Stimulated activated CD8-positive, alpha-beta memory T cell treated with anti-CD3 and anti-CD28 coated beads, Interleukin-15, amount 100 ng/mL, for 24 hours (primary cell): ENCODE data around the gene HCLS1.
"Not testable (repeated sequence)": the region's sequence is repeated elsewhere in the genome, so short reads cannot be mapped to it uniquely, and the experiment has no call there.

Experiments used
- DNase-seq: peaks from one replicate; pipeline ENCODE4 v3.0.0-alpha.2; 2020; ENCODE audit warnings: low read depth

The HCLS1 gene

DNA sequence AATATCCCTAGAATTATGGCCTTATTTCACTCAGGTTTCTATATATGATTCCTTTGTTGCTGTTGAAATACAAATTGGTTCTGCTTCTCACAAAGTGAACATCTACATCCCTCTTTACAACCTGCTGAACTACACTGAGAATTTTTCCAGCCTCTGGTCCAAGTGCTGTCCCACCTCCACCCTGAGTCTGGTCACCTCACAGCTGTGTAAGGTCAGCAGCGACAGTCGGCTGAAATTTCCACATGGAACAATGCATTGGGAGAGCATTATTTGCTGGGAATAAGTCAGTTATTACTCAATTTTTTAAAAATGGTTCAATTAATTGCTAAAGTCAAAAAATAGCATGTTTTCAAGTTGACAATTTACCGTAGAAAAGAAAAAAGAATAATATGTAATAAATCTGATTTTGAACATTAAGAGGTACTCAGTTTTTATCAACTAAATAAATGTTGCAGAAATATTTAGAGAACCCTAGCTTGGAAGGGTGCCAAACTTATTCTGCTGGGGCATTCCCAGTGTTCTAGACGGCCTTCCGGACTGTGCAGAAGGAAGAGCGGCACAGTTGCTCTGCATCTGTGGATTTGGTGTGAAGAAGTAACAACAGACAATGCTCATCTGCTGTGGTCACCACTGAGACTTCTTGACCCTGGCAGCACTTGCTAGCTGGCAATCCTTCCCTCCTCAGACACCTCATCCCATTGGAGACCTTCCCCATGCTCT lies 1.8 kb downstream of the HCLS1 start:
- DNase-seq, result no peak

GRCh38 chr3:121654493-121655385 lies 6.0 kb downstream of the HCLS1 start:
- DNase-seq, result no peak

DNA sequence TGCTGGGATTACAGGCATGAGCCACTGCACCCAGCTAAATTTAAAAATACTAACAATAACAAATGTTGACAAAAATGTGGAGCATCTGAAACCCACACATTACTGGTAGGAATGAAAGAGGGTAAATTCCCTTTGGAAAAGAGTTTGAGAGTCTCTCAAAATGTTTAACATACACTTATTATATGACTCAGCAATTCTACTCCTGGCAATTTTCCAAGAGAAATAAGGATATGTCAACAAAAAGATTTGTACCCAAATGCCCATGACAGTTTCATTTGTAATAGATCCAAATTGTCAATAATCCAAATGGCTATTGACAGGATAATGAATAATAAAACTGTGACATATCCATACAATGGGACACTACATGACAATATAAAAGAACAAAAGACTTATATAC lies 9.0 kb downstream of the HCLS1 start:
- DNase-seq, result no peak

DNA sequence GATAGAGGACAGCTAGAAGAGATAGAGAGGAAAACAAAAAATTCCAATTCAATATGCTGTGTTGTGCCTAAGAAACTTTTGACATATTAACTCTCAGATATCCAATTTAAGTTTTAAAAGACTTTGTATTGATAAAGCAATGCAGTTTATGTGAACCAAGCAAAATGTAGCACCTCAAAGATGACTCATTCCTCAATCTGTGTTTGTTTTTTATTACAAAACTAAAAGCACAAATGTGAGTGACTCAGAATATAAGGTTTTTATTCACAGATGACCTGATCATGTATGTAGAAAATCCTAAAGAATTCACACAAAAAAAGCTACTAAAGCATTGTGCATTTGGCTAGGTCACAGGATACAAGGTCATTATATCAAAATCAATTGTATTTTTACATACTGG lies 11.1 kb downstream of the HCLS1 start:
- DNase-seq, result no peak

DNA sequence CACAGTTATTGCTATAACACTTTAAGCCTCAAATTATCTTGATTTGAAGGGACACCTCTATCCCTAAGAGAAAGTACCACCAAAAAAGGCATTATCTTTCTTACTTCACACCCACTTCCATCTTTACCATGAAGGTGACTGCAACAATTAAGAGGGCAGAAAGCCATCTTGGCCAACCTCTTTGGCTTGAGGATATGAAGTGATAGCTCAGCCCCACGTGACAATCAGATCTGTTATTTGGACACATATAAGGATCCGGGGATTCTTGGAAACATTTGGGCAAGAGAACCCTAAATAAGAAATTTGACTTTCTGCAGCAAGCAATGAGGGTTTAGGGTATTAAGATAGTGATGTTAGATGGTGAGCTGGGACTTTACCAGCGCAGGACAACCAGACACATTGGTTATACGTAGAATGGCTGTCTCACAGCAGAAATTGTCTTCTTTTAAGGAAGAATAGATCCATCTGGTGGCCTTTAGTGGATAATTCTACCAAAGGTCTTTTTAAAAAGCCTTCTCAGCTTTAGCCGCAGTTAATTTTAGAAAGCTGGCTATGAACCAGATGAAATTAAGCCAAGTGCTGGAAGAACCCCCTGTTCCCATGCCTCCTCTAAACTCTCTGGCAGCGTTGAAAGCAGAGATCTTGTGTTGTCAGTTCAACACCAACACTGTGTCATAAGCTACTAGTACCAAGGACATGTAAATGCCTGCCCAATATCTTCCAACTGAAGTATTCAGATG lies 12.3 kb downstream of the HCLS1 start:
- DNase-seq, result no peak

GRCh38 chr3:121645054-121645453 lies 15.6 kb downstream of the HCLS1 start:
- no peak for DNase-seq

- DNase-seq, result no peak
These were observed 17.9 kb downstream of the HCLS1 start for GRCh38 chr3:121642601-121643314.

- DNase-seq, result no peak
These were observed 19.6 kb downstream of the HCLS1 start for GRCh38 chr3:121641127-121641526.

- no peak for DNase-seq
These were observed 22.8 kb downstream of the HCLS1 start for GRCh38 chr3:121637922-121638321.

DNA sequence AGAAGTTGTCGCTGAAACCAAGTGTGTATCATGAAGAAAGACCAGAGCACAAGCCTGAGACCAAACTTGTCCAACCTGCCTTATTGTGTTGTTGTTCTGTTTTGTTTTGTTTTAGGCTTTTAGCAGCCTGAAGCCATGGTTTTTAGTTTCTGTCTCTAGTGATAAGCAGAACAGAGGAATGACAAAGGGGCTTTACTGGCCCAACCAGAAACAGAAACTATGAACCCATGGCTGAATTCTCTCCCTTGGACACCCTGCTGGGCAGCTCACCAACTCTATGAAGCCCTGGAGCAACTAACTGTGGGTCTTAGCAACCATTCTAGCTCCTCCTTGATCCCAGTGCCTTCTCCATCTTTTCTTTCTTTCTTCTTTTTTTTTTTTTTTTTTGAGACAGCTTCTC lies 30.3 kb downstream of the HCLS1 start:
- no peak for DNase-seq

GRCh38 chr3:121629601-121630000 lies 31.1 kb downstream of the HCLS1 start:
- no peak for DNase-seq

- no peak for DNase-seq
These were observed 33.1 kb downstream of the HCLS1 start for GRCh38 chr3:121627622-121628021.

GRCh38 chr3:121627211-121627610 lies 33.5 kb downstream of the HCLS1 start:
- no peak for DNase-seq

DNA sequence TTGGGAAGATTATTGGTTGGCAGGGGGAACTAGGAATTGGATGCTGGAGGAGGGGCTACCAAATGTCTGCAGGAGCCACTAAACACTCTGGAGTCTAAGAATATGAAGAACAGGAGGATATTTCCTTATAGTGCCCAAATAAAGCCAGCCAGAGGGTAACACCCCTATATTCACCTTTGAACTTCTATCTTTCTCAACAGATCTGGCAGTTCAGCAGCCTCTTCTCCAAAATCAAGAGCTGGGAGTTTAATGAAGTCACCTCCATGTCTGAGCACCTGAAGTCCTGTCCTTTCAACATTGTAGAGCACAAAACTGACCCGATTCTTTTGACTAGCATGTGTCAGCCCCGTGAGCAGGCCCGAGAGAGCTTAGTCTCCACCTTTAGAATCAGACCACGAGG lies 34.2 kb downstream of the HCLS1 start:
- DNase-seq, result no peak

GRCh38 chr3:121624147-121624899 lies 36.4 kb downstream of the HCLS1 start:
- DNase-seq, result no peak

DNA sequence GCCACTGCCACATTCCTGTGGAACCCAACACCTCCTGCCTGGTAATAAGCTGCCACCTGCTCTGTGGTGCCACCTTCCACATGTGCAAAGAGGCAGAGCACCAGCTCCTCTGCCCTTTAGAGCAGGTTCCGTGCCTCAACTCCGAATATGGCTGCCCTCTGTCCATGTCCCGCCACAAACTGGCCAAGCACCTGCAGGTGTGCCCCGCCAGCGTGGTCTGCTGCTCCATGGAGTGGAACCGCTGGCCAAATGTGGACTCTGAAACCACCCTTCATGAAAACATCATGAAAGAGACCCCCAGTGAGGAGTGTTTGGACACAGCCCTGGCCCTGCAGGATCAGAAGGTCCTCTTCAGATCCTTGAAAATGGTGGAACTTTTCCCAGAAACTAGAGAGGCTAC lies 39.2 kb downstream of the HCLS1 start:
- DNase-seq, result no peak

- no peak for DNase-seq
These were observed 41.0 kb downstream of the HCLS1 start for GRCh38 chr3:121619691-121620090.

GRCh38 chr3:121606106-121606505 lies 54.6 kb downstream of the HCLS1 start:
- DNase-seq, result no peak

GRCh38 chr3:121604759-121605158 lies 55.9 kb downstream of the HCLS1 start:
- DNase-seq, result no peak

DNA sequence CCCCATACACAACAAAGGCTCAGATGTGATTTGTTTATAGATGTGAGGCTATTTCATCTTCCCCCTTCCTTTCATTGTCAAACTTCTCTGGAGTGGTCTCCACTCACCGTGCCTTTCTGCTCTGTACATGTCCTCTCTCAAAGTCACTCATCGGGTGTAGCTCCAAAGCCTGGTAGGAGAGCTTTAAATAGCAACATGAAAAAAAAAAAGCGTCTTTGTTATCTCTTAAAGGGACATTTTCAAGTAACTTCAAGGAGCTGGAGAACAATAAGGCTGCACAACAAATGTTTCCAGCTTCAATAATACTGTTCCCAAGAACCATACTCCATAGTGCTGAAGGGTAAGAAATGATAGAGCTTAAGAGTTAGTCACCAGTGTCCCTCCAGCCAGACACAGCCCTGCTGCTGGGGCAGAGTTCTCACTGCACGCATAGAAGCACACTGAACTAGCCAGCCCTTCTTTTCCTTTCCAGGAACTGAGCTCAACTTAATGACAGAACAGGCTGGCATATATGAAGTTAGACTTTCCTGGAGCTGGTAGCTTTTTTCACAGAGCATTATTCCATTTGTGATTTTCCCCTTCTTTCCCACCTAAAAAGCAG lies 59.4 kb downstream of the HCLS1 start:
- DNase-seq, result no peak

DNA sequence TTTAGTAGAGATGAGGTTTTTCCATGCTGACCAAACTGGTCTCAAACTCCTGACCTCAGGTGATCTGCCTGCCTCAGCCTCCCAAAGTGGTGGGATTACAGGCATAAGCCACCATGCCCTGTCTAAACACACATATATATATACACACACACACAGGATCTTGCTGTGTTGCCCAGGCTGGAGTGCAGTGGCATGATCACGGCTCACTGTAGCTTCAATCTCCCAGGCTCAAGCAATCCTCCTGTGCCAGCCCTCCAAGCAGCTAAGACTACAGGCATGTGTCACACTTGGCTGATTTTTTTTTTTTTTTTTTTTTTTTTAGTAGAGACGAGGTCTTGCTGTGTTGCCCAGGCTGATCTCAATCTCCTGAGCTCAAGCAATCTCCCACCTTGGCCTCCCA lies 60.8 kb downstream of the HCLS1 start:
- not testable (repeated sequence) for DNase-seq
